Adrenal gland (tissue), 5 donors: Measurements from ENCODE around the gene CEP164.

ENCODE experiments used
- CTCF ChIP-seq, 6 experiments: fragments of 450-650 bp in 4 of 6; fragments of 200-600 bp in 2 of 6; sonication (generic) in 1 of 6; IDR thresholded peaks; 1 replicate in 5 of 6; 2 replicates in 1 of 6; pipeline versions ENCODE4 v1.5.1 to v1.8.0; 2016 to 2021; ENCODE audit warnings: antibody characterized with exemption in 6 of 6, mild to moderate bottlenecking in 2 of 6, moderate library complexity in 1 of 6
- POLR2A ChIP-seq, 2 donors: fragments of 450-650 bp; IDR thresholded peaks; one replicate each; pipeline ENCODE4 v1.6.1; 2017; ENCODE audit warnings: antibody characterized with exemption in 2 of 2, mild to moderate bottlenecking in 2 of 2, moderate library complexity in 1 of 2
- donor health status: DM: no; HTN: no; CAD: no.

GRCh38 chr11:117437041-117437790, 109.6 kb downstream of the CEP164 start:
- TF ChIP-seq CTCF (IDR thresholded peaks at IDR 0.05) (no peak), POLR2A (IDR thresholded peaks at IDR 0.05) (no peak)
